Activated CD4-positive, CD25-positive, alpha-beta regulatory T cell treated with anti-CD3 and anti-CD28 coated beads, Interleukin-2, amount 50 U/mL, for 16 hours (primary cell): ENCODE measurements around the gene PPARG.
"Not testable (repeated sequence)": the region's sequence is repeated elsewhere in the genome, so short reads cannot be mapped to it uniquely, and the experiment has no call there.

Experiments used
- DNase-seq: peaks from one replicate; pipeline ENCODE4 v3.0.0-alpha.2; 2020; ENCODE audit warnings: low read depth, low spot score

Gene PPARG

DNA sequence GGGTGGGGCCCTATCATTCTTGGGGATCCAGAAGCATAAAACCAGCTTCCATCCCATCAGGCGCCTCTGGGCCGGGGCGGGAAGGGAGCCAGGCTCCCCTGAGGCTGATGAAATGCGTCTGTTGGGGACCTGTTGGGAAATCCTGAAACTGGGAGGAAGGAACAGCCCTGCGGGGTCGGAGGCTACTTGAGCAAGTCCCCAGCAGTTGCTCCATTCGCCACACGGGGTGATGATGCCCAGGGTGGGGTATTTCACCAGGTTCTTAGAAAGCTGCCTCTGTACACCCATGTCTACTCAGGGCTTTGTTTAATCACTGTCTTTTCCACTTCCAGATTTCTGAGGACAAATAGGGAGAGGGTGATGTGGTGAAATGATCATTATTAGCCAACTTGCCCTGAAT lies 170.0 kb downstream of the PPARG start:
- no peak for DNase-seq

DNA sequence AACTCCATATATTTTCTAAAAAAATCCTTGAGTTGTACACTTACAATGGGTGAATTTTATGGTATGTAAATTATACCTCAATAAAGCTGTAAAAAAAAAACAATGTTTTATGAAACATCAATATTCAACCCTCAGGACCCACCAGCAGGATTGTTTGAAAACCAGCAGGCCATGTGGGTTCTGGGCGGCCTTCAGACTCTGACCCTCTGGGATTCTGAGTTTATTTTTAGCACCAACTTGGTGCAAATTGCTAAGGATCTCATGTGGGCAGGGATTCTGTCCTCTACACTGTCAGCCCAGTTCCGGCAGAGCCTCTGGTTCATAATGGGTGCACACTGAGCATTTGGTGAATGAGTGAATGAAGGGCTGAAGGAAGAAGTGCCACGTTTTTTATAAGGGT lies 171.3 kb downstream of the PPARG start:
- no peak for DNase-seq

DNA sequence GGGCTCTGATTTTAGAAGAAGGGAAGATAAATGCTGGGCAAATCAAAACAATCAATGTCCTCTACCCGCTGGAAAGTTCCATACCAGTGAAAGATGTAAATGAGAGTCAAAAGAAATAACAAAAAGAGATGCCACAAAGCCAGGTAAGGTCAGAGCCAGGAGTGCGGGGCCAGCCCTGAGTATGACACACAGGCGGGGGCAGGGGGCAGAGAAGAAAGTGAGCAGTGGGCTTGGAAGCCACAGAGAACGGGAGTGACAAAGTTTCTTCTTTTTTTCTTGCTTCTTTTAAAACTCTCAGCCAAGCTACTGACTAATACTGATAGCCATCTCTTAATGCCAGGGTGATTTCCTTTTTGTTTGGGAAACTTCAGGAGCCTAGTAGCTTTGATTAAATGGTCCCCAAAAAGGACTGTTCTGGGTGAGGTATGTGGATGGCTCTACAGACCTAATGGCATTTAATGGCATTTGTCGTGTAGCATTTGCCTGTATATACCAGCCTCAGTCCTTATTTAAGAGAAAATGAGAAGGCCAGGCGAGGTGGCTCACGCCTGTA lies 172.3 kb downstream of the PPARG start:
- DNase-seq: no peak

DNA sequence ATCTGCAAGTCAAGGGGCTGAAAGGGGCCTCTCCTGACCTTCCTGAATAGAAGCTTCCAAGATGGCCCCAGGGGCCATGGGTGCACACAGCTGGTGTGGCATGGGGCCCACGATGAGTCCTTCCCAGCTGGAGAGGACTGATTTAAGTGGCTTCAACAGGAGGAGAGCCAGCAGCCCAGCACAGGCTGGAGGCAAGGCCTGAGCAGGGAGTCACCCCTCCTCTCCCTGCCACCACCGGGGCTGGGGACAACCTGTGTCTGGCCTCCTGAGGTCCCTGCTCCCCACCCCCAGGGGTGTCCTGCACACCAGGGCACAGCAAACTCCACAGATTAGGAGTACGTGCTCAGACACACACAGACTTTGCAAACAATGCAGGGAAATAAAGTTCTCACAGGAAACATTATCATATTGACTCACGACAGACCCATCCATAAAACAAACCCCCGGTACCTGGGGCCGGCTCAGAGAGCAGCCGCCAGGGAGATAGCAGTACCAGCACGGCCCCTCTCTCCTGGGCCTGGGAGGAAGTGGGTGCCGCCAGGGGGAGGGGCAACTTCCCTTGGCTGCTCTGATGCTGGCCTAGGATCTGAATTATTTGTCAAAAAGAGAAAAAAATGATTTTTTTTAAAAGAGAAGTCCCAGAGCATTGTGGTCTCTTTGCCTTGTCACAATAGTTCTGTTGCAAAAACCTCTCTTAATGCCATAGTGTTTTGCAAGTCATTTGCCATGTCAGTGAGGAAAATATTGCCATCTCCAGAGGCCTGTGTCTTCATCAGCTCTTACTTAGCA lies 173.5 kb downstream of the PPARG start:
- no peak for DNase-seq

DNA sequence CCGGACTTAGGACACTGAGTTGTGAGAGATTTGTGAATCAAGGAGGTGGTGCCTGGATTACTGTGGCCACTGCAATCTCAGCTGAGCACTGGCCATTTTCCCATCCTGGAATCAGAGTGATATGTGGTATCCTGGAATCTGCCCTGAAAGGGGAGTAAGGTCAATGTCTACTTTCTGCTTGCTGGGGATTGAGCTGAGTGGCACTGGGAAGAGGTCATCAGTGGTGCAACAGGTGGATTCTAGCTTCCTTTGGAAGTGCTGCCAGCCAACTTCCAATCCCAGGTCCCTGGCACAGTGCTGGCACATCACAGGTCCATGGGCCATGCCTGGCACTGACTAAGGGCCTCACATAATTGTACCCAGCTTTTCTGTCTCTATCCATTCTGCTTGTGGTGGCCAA lies 174.8 kb downstream of the PPARG start:
- DNase-seq: no peak

DNA sequence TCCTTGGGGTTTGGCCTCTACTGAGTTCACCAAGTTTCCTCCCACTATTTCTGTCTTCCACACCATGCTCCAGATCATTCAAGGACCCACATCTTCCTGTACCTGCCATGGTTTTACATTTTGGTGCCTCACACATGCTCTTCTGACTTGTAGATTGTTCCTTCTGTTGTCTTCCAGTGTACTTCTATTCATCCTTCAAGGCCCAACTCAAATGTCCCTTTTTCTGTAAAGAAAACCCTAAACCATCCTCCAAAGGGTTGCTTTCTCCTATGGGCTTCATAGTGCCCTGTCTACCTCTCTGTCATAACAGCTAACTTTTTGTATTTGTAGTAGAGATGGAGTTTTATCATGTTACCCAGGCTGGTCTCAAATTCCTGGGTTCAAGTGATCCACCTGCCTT lies 175.3 kb downstream of the PPARG start:
- DNase-seq: no peak

DNA sequence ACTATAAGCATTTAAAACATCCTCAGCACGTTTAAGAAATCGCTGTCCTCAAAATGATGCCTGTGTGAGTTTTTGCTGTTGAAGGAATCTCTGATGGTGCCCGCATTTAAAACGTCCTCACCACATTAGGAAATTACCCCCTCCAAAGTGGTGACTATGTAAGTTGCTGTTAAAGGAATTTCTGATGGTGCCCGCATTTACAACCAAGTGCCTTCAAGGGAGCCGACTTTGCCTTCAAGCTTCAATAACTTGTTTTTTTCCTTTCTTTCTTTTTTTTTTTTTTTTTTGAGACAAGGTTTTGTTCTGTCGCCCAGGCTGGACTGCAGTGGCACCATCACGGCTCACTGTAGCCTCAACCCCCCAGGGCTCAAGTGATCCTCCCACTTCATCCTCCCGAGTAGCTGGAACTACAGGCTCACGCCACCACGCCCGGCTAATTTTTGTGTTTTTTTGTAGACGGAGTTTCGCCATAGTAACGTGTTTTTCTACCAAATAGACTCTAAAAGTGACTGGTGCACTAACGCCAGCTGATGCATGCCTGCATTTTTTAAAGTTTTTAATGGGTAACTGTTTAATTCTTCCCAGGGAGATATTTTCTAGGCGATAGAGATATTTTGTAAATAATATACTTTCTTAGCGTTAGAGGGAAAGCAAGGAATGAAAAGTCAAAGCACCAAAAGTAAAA lies 176.4 kb downstream of the PPARG start:
- no peak for DNase-seq

DNA sequence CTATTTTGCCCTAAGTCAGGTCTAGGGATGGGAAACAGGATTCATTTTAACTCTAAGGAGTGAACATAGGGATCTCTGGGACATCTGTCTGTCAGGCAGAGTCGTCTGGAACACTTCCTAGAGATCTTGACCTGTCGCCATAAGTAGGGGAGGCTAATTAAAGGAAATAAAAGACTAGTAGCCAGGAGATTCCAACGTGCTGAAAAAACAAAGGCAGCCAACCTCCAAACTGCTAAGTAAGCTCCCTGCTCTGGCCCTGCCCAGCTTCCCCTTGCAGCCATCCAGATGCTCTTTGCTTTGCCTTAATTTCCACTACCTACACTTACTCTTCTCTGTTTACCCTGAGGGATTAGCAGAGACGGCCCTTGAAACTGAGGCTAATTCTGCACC lies 177.0 kb downstream of the PPARG start:
- DNase-seq: no peak

DNA sequence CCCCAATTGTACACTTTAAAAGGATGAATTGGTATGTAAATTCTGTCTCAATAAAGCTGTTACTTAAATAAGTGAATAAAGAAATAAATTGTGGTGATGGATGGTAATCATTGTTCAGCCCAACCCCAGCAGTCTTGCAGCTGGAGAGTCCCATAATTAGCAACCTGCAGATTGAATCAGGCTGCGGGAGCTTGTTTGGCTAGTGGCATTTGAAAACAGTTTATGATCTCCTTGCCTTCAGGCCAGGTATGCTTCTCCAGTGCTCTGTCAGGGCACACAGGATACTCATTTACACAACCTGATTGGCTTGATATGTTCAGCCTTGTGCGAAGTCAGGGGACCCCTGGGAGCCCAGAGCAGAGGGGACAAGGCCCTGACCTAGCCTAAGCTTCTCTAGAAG lies 178.9 kb downstream of the PPARG start:
- DNase-seq: no peak

DNA sequence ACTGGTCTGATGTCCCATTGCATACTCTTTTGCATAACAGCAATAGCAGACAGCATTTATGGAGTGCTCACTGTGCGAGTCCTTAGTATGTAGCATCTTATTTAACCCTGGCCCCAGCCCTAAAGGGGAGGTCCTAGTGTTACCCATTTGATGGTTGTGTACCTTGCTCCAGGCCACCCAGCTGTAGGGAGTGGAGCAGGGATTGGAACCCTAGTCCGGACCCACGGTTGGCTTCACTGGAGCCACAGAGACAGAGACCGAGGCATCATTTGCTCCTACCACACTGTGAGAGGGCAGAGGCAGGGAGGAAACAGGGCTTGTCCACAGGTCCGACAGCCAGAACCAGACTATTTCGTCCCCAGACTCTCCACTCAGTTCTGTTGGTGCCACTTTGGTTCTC lies 179.4 kb downstream of the PPARG start:
- DNase-seq: no peak

DNA sequence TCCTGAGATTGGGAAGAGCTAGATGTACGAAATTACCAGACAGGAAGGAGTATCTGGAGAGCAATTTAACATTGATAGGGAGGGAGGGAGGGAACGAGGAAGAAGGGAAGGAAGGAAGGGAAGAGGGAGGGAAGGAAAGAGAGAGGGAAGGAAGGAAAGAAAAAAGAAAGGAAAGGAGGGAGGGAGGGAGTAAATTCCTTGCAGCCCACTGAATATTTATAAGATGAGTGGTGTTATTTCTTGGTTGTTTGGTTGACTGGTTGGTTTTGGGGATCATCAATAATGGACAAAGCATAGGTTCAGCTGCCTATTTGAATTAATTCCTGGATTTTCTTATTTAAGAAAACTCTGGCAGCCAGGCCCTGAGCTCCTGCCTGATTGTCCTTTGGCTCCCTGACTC lies 179.9 kb downstream of the PPARG start:
- no peak for DNase-seq

DNA sequence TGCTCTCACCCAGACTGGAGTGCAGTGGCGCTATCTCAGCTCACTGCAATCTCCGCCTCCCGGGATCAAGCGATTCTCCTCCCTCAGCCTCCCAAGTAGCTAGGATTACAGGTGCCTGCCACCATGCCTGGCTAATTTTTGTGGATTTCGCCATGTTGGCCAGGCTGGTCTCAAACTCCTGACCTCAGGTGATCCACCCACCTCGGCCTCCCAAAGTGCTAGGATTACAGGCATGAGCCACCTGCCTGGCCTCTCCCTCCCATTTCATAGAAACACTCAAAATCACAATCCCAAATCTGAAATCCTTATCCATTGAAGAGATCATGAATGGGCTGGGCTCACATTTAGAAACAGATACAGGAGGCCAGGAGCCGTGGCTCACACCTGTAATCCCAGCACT lies 180.4 kb downstream of the PPARG start:
- not testable (repeated sequence) for DNase-seq

DNA sequence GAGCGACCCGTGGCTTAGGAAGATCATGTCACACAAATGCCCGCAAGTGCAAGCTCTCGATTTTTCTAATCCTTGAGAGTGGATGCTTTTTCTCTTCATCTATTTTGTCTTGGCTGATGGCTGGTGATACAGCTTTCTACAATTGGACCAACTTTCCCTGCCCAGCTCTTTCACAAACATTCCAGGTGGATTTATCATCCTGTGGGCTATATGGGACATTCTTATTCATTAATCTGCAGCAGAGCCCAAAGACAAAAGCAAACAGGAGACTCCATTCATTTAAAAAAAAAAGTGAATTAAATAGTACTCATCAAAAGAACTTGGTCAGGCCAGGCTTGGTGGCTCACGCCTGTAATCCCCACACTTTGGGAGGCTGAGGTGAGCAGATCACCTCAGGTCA lies 181.2 kb downstream of the PPARG start:
- DNase-seq: no peak

DNA sequence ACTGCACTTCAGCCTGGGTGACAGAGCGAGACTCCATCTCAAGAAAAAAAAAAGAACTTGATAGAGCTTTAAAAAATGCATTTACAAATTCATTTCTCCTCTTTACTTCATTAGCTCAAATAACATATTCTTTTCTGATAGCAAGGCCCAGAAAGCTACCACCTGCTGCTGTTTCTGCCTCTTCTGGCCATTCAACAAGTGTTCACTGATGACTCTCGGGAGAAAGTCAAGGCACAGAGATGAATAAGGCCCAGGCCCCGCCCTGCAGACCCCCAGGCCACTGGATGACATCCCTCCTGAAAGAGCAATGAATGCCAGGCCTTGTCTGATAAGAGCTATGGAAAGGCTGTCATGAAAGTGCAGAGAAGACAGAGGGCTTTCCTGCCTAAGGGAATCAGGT lies 181.8 kb downstream of the PPARG start:
- DNase-seq: no peak

DNA sequence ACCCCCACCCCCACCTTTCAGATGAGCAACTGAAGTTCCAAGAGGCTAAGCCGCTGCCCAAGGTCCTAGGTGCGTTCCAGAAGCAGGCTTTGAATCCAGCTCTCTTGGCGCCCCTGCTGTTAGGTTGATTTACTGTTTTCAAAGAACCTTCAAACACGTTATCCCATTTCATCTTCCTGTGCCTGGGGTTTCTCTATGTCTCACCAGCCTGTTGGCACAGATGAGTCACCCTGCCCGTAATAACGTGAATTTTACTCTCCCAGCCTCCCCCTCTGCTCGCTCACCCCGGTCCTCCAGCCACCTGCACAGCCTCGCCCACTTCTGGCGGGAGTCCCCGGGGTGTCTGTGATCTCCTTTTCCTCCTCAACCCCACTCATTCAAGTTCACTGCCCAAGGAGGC lies 182.4 kb downstream of the PPARG start:
- no peak for DNase-seq

DNA sequence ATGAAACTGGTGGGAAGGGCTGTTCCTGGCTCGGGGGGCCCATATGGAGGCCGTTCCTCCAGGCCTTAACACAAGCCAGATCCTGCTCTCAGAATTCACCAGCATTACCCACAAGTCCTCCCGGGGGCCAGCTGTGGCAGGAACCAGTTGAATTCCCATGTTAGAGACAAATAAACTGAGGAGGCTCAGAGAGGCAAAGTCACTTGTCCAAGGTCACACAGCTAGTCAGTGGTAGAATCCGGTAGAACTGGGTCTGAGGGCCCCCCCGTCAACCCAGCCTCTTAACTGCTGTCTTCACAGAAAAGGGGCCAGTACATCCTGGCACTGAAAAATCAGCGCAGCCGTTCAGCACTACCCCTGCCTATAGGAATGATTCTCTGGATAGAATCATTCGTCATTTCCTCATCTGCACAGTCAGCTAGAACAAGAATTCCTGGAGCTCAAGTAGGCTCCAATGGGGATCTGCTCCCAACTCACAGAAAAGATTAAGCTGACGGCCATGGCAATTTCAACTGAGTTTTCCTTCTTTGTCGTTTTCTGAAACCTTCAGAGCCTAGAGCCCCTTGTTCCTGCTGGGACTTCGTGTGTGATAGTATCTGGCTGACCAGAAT lies 183.2 kb downstream of the PPARG start:
- no peak for DNase-seq

DNA sequence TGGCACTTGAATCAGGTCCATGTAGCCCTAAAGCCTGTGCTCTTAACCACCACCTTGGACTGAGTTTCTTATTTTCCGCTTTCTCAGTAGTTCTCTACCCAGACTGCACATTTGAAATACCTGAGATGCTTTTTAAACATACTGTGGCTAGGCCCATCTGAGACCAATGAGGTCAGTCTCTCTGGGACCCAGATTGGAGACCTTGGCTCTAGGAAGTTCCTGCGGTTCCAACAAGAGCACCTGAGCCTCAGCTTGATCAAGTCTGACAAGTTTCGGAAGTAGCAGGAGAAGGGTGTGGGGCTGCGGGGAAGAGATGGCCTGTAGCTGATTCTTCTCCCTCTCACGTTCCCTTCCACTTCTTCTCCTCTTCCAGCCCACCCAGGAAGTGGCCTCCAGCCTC lies 183.9 kb downstream of the PPARG start:
- no peak for DNase-seq

DNA sequence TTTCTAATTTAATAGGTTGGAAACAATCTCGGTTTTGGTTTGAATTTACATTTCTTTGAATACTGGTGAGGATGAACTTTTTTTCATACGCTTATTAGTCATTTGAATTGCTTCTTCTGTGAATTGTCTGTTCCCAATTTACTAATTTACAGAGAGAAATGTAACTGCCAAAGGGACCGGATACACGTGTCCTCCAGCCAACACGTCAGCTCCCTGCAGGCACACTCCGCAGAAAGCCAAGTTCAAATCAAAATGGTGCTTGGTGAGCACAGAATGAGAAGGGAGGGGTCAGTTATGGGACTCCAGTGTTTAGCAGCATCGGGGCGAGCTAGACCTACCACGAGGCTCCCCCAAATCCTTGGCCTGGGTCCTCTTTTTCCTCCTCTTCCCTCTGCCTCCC lies 184.6 kb downstream of the PPARG start:
- no peak for DNase-seq

DNA sequence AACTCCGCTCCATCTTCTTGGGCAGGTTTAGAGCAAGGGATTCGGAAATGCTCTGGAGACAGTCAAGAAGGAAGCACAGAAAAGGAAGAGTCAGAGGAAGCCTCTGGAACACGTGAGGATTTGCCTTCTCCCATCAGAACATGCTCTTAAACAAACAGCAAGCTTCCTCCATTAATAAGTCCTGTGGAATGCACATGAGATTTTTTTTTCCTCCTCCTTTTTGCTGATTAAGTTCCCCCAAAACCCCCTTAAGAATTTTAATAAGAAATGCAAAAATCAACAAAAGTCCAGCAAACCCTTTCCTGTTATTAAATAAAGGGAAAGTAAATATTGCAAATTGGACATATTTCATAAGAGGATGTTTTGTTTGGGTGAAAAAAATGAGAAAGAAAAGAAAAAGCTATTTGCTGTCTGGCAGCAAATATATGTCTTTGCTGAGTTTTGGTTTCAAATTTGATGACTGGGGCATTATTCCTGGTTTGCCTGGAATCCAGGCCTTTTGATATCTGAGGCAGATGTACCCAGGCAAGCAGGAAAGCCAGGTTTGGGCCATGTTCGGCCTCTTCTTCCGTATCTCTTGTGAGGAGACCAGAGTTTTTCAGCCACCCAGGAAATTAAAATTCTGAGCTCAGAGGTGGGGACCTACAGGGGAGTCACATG lies 187.5 kb downstream of the PPARG start:
- no peak for DNase-seq

DNA sequence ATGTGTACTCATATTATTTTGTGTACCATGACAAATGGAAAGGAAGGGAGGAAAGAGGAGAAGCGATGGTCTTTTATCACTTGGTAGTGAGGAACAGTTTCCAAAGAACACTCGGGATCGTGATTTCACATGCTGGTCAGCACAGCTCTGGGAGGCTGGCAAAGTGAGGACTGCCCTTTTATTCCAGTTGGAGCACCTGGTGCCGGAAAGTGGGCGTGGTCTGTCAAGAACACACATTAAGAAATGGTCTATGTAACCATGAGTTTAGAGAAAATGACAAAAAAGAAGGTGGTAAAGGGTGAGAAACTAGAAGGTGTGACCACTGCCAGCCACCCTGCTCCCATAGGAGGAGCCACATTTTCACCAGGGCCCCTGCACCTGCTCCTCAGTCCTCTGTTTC lies 188.4 kb downstream of the PPARG start:
- no peak for DNase-seq

DNA sequence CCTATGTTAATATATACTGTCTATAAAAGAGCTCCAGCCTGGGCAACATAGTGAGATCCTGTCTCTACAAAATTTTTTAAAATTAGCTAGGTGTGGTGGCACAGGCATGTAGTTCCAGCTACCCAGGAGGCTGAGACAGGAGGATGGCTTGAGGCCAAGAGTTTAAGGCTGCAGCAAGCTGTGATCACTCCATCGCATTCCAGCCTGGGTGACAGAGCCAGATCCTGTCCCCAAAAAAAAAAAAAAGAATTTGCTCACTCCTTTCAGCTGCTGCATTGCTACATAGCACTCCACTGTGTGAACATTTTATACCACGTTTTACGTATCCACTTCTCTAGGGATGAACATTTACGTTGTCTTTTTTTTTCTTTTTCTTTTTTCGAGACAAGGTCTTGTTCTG lies 189.5 kb downstream of the PPARG start:
- DNase-seq: no peak

DNA sequence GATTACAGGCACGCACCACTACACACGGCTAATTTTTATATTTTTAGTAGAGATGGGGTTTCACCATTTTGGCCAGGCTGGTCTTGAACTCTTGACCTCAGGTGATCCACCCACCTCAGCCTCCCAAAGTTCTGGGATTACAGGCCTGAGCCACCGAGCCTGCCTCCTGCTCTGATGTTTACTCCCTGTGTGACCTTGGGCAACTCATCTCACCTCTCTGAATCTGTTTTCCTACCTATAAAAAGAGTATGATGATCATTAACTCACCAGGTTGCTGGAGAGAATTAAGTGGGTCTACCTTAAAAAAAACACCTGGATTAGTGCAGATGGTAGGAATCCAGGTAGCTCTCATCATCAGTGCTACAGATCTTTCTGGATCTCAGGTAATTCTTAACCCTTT lies 190.3 kb downstream of the PPARG start:
- not testable (repeated sequence) for DNase-seq
